ENCODE data around the gene ZNF668.

ZNF668 gene

GRCh38 chr16:31073970-31074813 is at the start of gene ZNF668, which contains the start of gene ZNF646:
Gene ZNF668 (minus strand): TSS chr16:31074240. CDS start chr16:31064459, 9,781 bp downstream.
Gene ZNF646 (plus strand): TSS chr16:31074422. CDS start chr16:31076325, 1,903 bp downstream.
- peak; percentile 89 to 94 for DNase-seq (ENCODE audit: low read depth in 2 of 2)

- DNase-seq (ENCODE audit: low read depth in 2 of 2) = no peak
Observed at GRCh38 chr16:31120129-31120528, 46.1 kb upstream of the ZNF668 start.

GRCh38 chr16:31118223-31119155 is 44.4 kb upstream of the ZNF668 start:
- DNase-seq (ENCODE audit: low read depth in 2 of 2) = no peak

GRCh38 chr16:31117384-31118222 is 43.6 kb upstream of the ZNF668 start, which contains the start of gene KAT8:
Gene KAT8 (plus strand): TSS chr16:31117664. CDS start chr16:31117682, 18 bp downstream.
- peak; percentile 94 to 96 for DNase-seq (ENCODE audit: low read depth in 2 of 2)

GRCh38 chr16:31114468-31114867 is 40.4 kb upstream of the ZNF668 start:
- DNase-seq (ENCODE audit: low read depth in 2 of 2) = no peak

- no peak for DNase-seq (ENCODE audit: low read depth in 2 of 2)
Observed at GRCh38 chr16:31113121-31114120, 39.4 kb upstream of the ZNF668 start.

- DNase-seq (ENCODE audit: low read depth in 2 of 2) = no peak
Observed at GRCh38 chr16:31112711-31113110, 38.7 kb upstream of the ZNF668 start.

- no peak for DNase-seq (ENCODE audit: low read depth in 2 of 2)
Observed at GRCh38 chr16:31111881-31112466, 37.9 kb upstream of the ZNF668 start.

- DNase-seq (ENCODE audit: low read depth in 2 of 2) = no peak
Observed at GRCh38 chr16:31110106-31111034, 36.3 kb upstream of the ZNF668 start.

- no peak for DNase-seq (ENCODE audit: low read depth in 2 of 2)
Observed at GRCh38 chr16:31109622-31110021, 35.6 kb upstream of the ZNF668 start.

GRCh38 chr16:31108794-31109558 is 34.9 kb upstream of the ZNF668 start:
- no peak for DNase-seq (ENCODE audit: low read depth in 2 of 2)

GRCh38 chr16:31108035-31108793 is 34.2 kb upstream of the ZNF668 start, which contains the start of gene BCKDK:
Gene BCKDK (plus strand): TSS chr16:31108386. CDS start chr16:31109224, 838 bp downstream.
- peak; percentile 54 to 69 for DNase-seq (ENCODE audit: low read depth in 2 of 2)

- no peak for DNase-seq (ENCODE audit: low read depth in 2 of 2)
Observed at GRCh38 chr16:31107465-31107867, 33.4 kb upstream of the ZNF668 start.

GRCh38 chr16:31106509-31107464 is 32.7 kb upstream of the ZNF668 start:
- no peak for DNase-seq (ENCODE audit: low read depth in 2 of 2)

GRCh38 chr16:31105677-31106213 is 31.7 kb upstream of the ZNF668 start:
- DNase-seq (ENCODE audit: low read depth in 2 of 2) = peak; percentile 71 to 80

Data from stimulated activated CD4-positive, alpha-beta T cell treated with anti-CD3 and anti-CD28 coated beads, Interleukin-1b, Interleukin-23, amount 100 ng/mL, for 4 hours (primary cell).